CD14-positive monocyte (primary cell): ENCODE data around the gene TRANK1. TPM values are rescaled to one million over a fixed set of nuclear protein-coding genes. Genes with fewer than 3 reads are reported as not detected.
A peak's percentile ranks its signal among the peaks of the same experiment; 100 is the strongest.
"Not testable (repeated sequence)": the region's sequence is repeated elsewhere in the genome, so short reads cannot be mapped to it uniquely, and the experiment has no call there.

ENCODE experiments used
- DNase-seq, 3 donors: peaks; one replicate each; pipeline ENCODE4 v3.0.0-alpha.2; 2011 to 2022
- H2AFZ ChIP-seq: 2 replicates; pipeline ENCODE4 v1.6.0; 2012; ENCODE audit warnings: mild to moderate bottlenecking, low read depth, low read length, inconsistent platforms; ENCODE audit not compliant: insufficient read depth, poor library complexity, severe bottlenecking
- H3K27ac ChIP-seq, 2 donors: 1 replicate in 1 of 2; 2 replicates in 1 of 2; pipeline ENCODE4 v1.5.1; 2012 to 2013; ENCODE audit warnings: low read length in 2 of 2, control low read depth in 1 of 2, inconsistent platforms in 1 of 2, low read depth in 1 of 2, mild to moderate bottlenecking in 1 of 2
- H3K27me3 ChIP-seq, 2 donors: one replicate each; pipeline versions ENCODE4 v1.6.0 to v1.6.1; 2011 to 2013; ENCODE audit warnings: low read length in 2 of 2; ENCODE audit not compliant: control insufficient read depth in 2 of 2, insufficient read depth in 2 of 2
- H3K36me3 ChIP-seq, 2 donors: replicated peaks in 1 of 2; 1 replicate in 1 of 2; 2 replicates in 1 of 2; pipeline versions ENCODE4 v1.5.1 to v1.6.1; 2012 to 2013; ENCODE audit warnings: low read length in 2 of 2, control low read depth in 1 of 2, inconsistent platforms in 1 of 2, mild to moderate bottlenecking in 1 of 2; ENCODE audit not compliant: insufficient read depth in 2 of 2, control insufficient read depth in 1 of 2
- H3K4me1 ChIP-seq, 2 donors: 1 replicate in 1 of 2; 2 replicates in 1 of 2; pipeline versions ENCODE4 v1.5.1 to v1.6.1; 2012 to 2013; ENCODE audit warnings: low read length in 2 of 2, control low read depth in 1 of 2, inconsistent platforms in 1 of 2, mild to moderate bottlenecking in 1 of 2, moderate library complexity in 1 of 2; ENCODE audit not compliant: insufficient read depth in 2 of 2, control insufficient read depth in 1 of 2
- H3K4me2 ChIP-seq: replicated peaks from 2 replicates; pipeline ENCODE3; 2012; ENCODE audit warnings: low read length, moderate library complexity, mild to moderate bottlenecking; ENCODE audit not compliant: poor library complexity, severe bottlenecking; ENCODE audit errors: extremely low read depth
- H3K4me3 ChIP-seq, 3 experiments: fragments of 200-600 bp in 1 of 3; sonication (generic) in 1 of 3; replicated peaks in 1 of 3; 1 replicate in 2 of 3; 2 replicates in 1 of 3; pipeline ENCODE4 v1.5.1; 2011 to 2013; ENCODE audit warnings: low read length in 3 of 3, mild to moderate bottlenecking in 3 of 3, control low read depth in 2 of 3, low read depth in 2 of 3, inconsistent platforms in 1 of 3, moderate library complexity in 1 of 3
- H3K79me2 ChIP-seq: 2 replicates; pipeline ENCODE4 v1.6.0; 2012; ENCODE audit warnings: mild to moderate bottlenecking, control low read depth, inconsistent platforms, low read length, moderate library complexity; ENCODE audit not compliant: insufficient read depth
- H3K9ac ChIP-seq: 2 replicates; pipeline ENCODE4 v1.6.0; 2017; ENCODE audit warnings: low read length, mild to moderate bottlenecking; ENCODE audit not compliant: insufficient read depth, poor library complexity, severe bottlenecking
- H3K9me3 ChIP-seq, 2 donors: replicated peaks in 1 of 2; 1 replicate in 1 of 2; 2 replicates in 1 of 2; pipeline versions ENCODE4 v1.5.1 to v1.6.1; 2012 to 2013; ENCODE audit warnings: low read length in 2 of 2, control low read depth in 1 of 2; ENCODE audit not compliant: control insufficient read depth in 1 of 2, insufficient read depth in 1 of 2
- H4K20me1 ChIP-seq: 2 replicates; pipeline ENCODE4 v1.6.0; 2012; ENCODE audit warnings: mild to moderate bottlenecking, low read length, control low read depth, moderate library complexity; ENCODE audit not compliant: insufficient read depth
- H3K27ac Mint-ChIP-seq, 7 donors: one replicate each; pipeline ENCODE4 v1.8.0; 2020; ENCODE audit warnings: mild to moderate bottlenecking in 7 of 7, mixed read lengths in 7 of 7, moderate library complexity in 6 of 7, inconsistent platforms in 2 of 7
- H3K27me3 Mint-ChIP-seq, 3 donors: one replicate each; pipeline ENCODE4 v1.8.0; 2021 to 2022; ENCODE audit warnings: low read depth in 3 of 3, mild to moderate bottlenecking in 3 of 3, mixed read lengths in 3 of 3, moderate library complexity in 3 of 3, inconsistent platforms in 1 of 3
- H3K36me3 Mint-ChIP-seq, 2 donors: one replicate each; pipeline ENCODE4 v1.8.0; 2020; ENCODE audit warnings: mixed read lengths in 2 of 2, inconsistent platforms in 1 of 2, mild to moderate bottlenecking in 1 of 2
- H3K4me1 Mint-ChIP-seq: one replicate; pipeline ENCODE4 v1.8.0; 2020; ENCODE audit warnings: mild to moderate bottlenecking, mixed read lengths
- H3K4me3 Mint-ChIP-seq, 2 donors: one replicate each; pipeline ENCODE4 v1.8.0; 2020; ENCODE audit warnings: mild to moderate bottlenecking in 2 of 2, mixed read lengths in 2 of 2, moderate library complexity in 1 of 2
- H3K9me3 Mint-ChIP-seq, 7 donors: one replicate each; pipeline ENCODE4 v1.8.0; 2020 to 2022; ENCODE audit warnings: mixed read lengths in 7 of 7, mild to moderate bottlenecking in 6 of 7, moderate library complexity in 6 of 7, inconsistent platforms in 2 of 7
- WGBS: methylation state at CpG from one replicate; pipeline ENCODE4 v1.1.5; 2013; ENCODE audit warnings: missing lambda C conversion rate; ENCODE audit not compliant: insufficient coverage; 5-methylcytosine and 5-hydroxymethylcytosine counted together
- intact Hi-C, 2 donors: fragments of 100-400 bp; cut with micrococcal nuclease; formaldehyde crosslinking; loops; one replicate each; pipeline versions ENCODE4 v1.15.0 to v1.15.1; 2023
- polyA plus RNA-seq, 3 donors: library from polyadenylated mRNA; depleted of rRNA in 1 of 3; unstranded in 2 of 3; stranded (reverse) in 1 of 3; fragments of 300-500 nt in 2 of 3; fragments of >200 nt in 1 of 3; fragmentation: Illumina TruSeq in 2 of 3; gene quantifications; 1 replicate in 2 of 3; 2 replicates in 1 of 3; pipeline ENCODE4 v1.2.3, GENCODE V29; 2012 to 2021
- TF ChIP-seq, protein P1 (sequence below): fragments of 200-600 bp; IDR thresholded peaks from one replicate; pipeline ENCODE4 v1.8.0; 2022; ENCODE audit warnings: antibody characterized with exemption, mild to moderate bottlenecking

TRANK1 gene
- polyA plus RNA-seq, 3 donors = 2.8 to 6.3 (median 5.8) TPM

DNA sequence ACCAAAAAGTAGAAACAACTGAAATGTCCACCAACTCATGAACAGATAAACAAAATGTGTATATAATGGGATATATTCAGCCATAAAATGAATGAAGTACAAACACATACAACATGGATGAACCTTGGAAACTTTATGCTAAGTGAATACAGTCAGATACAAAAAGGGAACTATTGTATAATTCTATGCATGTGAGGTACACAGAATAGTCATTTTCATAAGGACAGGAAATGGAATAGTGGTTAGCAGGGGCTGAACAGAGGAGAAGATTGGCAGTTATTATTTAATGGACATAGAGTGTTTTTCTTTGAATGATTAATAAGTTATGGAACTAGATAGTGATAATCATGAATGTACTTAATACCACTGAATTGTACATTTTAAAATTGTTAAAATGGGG is 20.0 kb upstream of the TRANK1 start:
- H3K4me3 Mint-ChIP-seq = no peak overlapping the region
- intact Hi-C loops = no loop called here

DNA sequence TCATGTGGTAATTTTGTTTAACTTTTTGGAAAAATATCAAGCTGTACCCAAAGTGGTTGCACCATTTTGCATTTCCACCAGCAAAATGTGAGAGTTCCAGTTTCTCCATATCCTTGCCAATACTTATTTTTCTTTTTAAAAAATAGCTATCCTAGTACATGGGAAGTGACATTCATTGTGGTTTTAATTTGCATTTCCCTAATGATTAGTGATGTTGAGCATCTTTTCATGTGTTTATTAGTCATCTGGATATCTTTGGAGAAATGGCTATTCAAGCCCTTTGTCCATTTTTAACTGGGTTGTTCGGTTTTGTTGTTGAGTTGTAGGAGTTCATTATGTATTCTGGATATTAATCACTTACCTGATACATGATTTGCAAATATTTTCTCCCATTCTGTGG is 19.5 kb upstream of the TRANK1 start:
- H3K36me3 ChIP-seq = no peaks in the 10 kb centered on the region
- H3K27me3 ChIP-seq = no peaks in the 10 kb centered on the region
- WGBS = no CpG with 5 or more reads among the region's 1 CpG
- no peak overlapping the region for H3K4me3 Mint-ChIP-seq
- peak in 1 of 3 donors; percentile 30 for DNase-seq
- no peak overlapping the region for H3K4me2 ChIP-seq
- TF ChIP-seq, protein P1, sequence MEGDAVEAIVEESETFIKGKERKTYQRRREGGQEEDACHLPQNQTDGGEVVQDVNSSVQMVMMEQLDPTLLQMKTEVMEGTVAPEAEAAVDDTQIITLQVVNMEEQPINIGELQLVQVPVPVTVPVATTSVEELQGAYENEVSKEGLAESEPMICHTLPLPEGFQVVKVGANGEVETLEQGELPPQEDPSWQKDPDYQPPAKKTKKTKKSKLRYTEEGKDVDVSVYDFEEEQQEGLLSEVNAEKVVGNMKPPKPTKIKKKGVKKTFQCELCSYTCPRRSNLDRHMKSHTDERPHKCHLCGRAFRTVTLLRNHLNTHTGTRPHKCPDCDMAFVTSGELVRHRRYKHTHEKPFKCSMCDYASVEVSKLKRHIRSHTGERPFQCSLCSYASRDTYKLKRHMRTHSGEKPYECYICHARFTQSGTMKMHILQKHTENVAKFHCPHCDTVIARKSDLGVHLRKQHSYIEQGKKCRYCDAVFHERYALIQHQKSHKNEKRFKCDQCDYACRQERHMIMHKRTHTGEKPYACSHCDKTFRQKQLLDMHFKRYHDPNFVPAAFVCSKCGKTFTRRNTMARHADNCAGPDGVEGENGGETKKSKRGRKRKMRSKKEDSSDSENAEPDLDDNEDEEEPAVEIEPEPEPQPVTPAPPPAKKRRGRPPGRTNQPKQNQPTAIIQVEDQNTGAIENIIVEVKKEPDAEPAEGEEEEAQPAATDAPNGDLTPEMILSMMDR = no peak
- peaks cover 0 to 1% (median 0%) of the 10 kb centered on the region in 3 donors for H3K27me3 Mint-ChIP-seq
- H2AFZ ChIP-seq = no peak overlapping the region
- no peak overlapping the region for H3K9ac ChIP-seq
- H3K79me2 ChIP-seq = no peaks in the 10 kb centered on the region
- H3K9me3 ChIP-seq = no peaks in the 10 kb centered on the region
- H3K4me3 ChIP-seq = no peak overlapping the region
- intact Hi-C loops = no loop called here
- H4K20me1 ChIP-seq = no peaks in the 10 kb centered on the region
- H3K27ac ChIP-seq = no peak overlapping the region
- H3K36me3 Mint-ChIP-seq = peaks cover 0 to 2% of the 10 kb centered on the region in 2 donors
- H3K27ac Mint-ChIP-seq = peak overlapping the region in 2 of 7 donors; percentile 30 to 35
- H3K4me1 Mint-ChIP-seq = peaks cover 19% of the 10 kb centered on the region
- H3K9me3 Mint-ChIP-seq = no peaks in the 10 kb centered on the region
- peaks cover 4% of the 10 kb centered on the region in 2 donors for H3K4me1 ChIP-seq

More for the DNA sequence above, 20.0 kb upstream of the TRANK1 start:
- peaks cover 0 to 2% of the 10 kb centered on the region in 2 donors for H3K36me3 Mint-ChIP-seq
- peak in 2 of 3 donors; percentile 13 to 30 for DNase-seq
- Histone ChIP-seq H3K9ac (no peak overlapping the region), H3K4me1 (peaks cover 8 to 9% of the 10 kb centered on the region in 2 donors), H2AFZ (no peak overlapping the region), H3K9me3 (no peaks in the 10 kb centered on the region), H3K27me3 (no peaks in the 10 kb centered on the region), H3K27ac (no peak overlapping the region), H4K20me1 (no peaks in the 10 kb centered on the region), H3K79me2 (no peaks in the 10 kb centered on the region), H3K36me3 (no peaks in the 10 kb centered on the region), H3K4me2 (no peak overlapping the region), H3K4me3 (no peak overlapping the region)
- TF ChIP-seq, protein P1 = no peak
- H3K27me3 Mint-ChIP-seq = peaks cover 0 to 1% (median 0%) of the 10 kb centered on the region in 3 donors
- no peaks in the 10 kb centered on the region for H3K9me3 Mint-ChIP-seq
- peaks cover 24% of the 10 kb centered on the region for H3K4me1 Mint-ChIP-seq
- H3K27ac Mint-ChIP-seq = peak overlapping the region in 3 of 7 donors; percentile 35 to 77 (median 59)

DNA sequence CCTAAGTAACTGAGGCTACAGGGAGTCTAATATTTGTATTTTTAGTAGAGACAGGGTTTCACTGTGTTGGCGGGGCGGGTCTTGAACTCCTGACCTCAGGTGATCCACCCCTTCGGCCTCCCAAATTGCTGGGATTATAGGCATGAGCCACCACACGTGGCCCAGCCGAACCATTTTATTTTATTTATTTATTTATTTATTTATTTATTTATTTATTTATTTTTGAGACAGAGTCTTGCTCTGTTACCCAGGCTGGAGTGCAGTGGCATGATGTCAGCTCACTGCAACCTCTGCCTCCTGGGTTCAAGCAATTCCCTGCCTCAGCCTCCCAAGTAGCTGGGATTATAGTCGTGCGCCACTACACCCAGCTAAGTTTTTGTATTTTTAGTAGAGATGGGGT is 18.2 kb upstream of the TRANK1 start:
- H4K20me1 ChIP-seq, H2AFZ ChIP-seq, H3K4me3 Mint-ChIP-seq, H3K27ac ChIP-seq, H3K9me3 Mint-ChIP-seq, H3K4me3 ChIP-seq, intact Hi-C loops, H3K9ac ChIP-seq, H3K36me3 Mint-ChIP-seq, H3K4me2 ChIP-seq, H3K27me3 ChIP-seq, H3K9me3 ChIP-seq, H3K79me2 ChIP-seq, H3K27ac Mint-ChIP-seq, DNase-seq, H3K36me3 ChIP-seq, H3K4me1 ChIP-seq, H3K27me3 Mint-ChIP-seq: not testable (repeated sequence)
- 100% methylated on average over 2 of the region's 7 CpGs for WGBS
- H3K4me1 Mint-ChIP-seq = peaks cover 23% of the 10 kb centered on the region
